Ovary (tissue), 3 donors: ENCODE measurements around the gene CRY2.

Source experiments
- POLR2A ChIP-seq: fragments of 450-650 bp; IDR thresholded peaks from one replicate; pipeline ENCODE4 v1.6.1; 2017; ENCODE audit warnings: antibody characterized with exemption, mild to moderate bottlenecking, moderate library complexity
- TF ChIP-seq, protein P1 (sequence below), 3 donors: fragments of 450-650 bp in 2 of 3; fragments of 200-600 bp in 1 of 3; IDR thresholded peaks; one replicate each; pipeline versions ENCODE4 v1.5.1 to v1.8.0; 2016 to 2022; ENCODE audit warnings: antibody characterized with exemption in 3 of 3, mild to moderate bottlenecking in 1 of 3
- donor health status: DM: no; HTN: no; CAD: no.

DNA sequence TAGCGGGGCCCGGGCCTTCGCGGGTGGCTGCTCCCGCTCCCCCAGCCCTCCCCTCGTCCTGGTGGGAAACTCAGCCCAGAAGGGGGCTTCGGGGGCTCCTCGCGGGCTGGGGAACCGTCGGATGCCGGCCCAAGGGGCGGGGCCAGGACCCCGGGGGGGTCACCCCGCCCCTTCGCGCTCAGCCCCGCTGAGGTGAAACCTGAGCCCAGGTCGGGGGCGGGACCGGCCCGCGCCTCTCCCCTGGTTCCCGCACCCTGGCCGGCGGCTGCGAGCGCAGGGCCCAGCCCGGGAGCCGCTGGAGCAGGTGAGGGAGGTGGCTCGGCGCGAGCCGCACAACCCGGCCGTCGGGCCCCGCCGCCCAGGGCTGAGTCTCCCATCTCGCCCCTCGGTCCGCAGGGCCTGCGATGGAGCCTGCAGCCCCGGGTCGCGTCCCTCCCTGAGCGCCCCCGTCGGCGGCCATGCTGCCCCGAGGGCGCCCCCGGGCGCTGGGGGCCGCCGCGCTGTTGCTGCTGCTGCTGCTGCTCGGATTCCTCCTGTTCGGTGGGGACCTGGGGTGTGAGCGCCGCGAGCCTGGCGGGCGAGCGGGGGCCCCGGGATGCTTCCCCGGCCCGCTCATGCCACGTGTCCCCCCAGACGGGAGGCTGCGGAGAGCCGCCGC is 75.3 kb downstream of the CRY2 start, which contains the start of gene LARGE2:
- TF ChIP-seq, protein P1, sequence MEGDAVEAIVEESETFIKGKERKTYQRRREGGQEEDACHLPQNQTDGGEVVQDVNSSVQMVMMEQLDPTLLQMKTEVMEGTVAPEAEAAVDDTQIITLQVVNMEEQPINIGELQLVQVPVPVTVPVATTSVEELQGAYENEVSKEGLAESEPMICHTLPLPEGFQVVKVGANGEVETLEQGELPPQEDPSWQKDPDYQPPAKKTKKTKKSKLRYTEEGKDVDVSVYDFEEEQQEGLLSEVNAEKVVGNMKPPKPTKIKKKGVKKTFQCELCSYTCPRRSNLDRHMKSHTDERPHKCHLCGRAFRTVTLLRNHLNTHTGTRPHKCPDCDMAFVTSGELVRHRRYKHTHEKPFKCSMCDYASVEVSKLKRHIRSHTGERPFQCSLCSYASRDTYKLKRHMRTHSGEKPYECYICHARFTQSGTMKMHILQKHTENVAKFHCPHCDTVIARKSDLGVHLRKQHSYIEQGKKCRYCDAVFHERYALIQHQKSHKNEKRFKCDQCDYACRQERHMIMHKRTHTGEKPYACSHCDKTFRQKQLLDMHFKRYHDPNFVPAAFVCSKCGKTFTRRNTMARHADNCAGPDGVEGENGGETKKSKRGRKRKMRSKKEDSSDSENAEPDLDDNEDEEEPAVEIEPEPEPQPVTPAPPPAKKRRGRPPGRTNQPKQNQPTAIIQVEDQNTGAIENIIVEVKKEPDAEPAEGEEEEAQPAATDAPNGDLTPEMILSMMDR (IDR thresholded peaks at IDR 0.05) = no peak
- no peak for TF ChIP-seq POLR2A
